H9 (cell line): ENCODE measurements around the gene YAP1. TPM values are rescaled to one million over a fixed set of nuclear protein-coding genes. Genes with fewer than 3 reads are reported as not detected.

Source experiments
- DNase-seq: peaks from one replicate; pipeline ENCODE4 v3.0.0-alpha.2; 2017
- H2AFZ ChIP-seq: one replicate; pipeline ENCODE4 v1.6.1; 2013; ENCODE audit warnings: mild to moderate bottlenecking, low read length, control low read depth, moderate library complexity
- H2AK5ac ChIP-seq: 2 replicates; pipeline ENCODE4 v1.6.1; 2013; ENCODE audit warnings: low read length, control low read depth, mixed read lengths; ENCODE audit not compliant: insufficient read length
- H2BK120ac ChIP-seq: one replicate; pipeline ENCODE4 v1.6.1; 2013; ENCODE audit warnings: low read depth, mild to moderate bottlenecking, low read length, control low read depth, inconsistent platforms; ENCODE audit not compliant: poor library complexity, severe bottlenecking
- H2BK12ac ChIP-seq: 2 replicates; pipeline ENCODE4 v1.6.1; 2013; ENCODE audit warnings: low read length, control low read depth, mixed read lengths, low read depth; ENCODE audit not compliant: insufficient read length
- H2BK15ac ChIP-seq: 2 replicates; pipeline ENCODE4 v1.6.1; 2013; ENCODE audit warnings: low read depth, low read length, control low read depth
- H2BK20ac ChIP-seq: one replicate; pipeline ENCODE4 v1.6.1; 2013; ENCODE audit warnings: low read depth, mild to moderate bottlenecking, low read length, control low read depth, inconsistent platforms; ENCODE audit not compliant: poor library complexity, severe bottlenecking
- H2BK5ac ChIP-seq: 2 replicates; pipeline ENCODE4 v1.6.1; 2013; ENCODE audit warnings: low read length, control low read depth, mixed read lengths; ENCODE audit not compliant: insufficient read length
- H3K14ac ChIP-seq: 2 replicates; pipeline ENCODE4 v1.6.1; 2013; ENCODE audit warnings: low read length, control low read depth; ENCODE audit not compliant: insufficient read depth
- H3K18ac ChIP-seq: 2 replicates; pipeline ENCODE4 v1.6.1; 2013; ENCODE audit warnings: low read depth, mild to moderate bottlenecking, mixed read lengths, low read length, control low read depth; ENCODE audit not compliant: insufficient read length
- H3K23ac ChIP-seq: 2 replicates; pipeline ENCODE4 v1.6.1; 2013; ENCODE audit warnings: low read length, control low read depth, mixed read lengths, low read depth; ENCODE audit not compliant: insufficient read length
- H3K23me2 ChIP-seq: 2 replicates; pipeline ENCODE4 v1.6.1; 2013; ENCODE audit warnings: low read depth, mild to moderate bottlenecking, mixed read lengths, low read length, control low read depth; ENCODE audit not compliant: insufficient read length, poor library complexity, severe bottlenecking
- H3K27ac ChIP-seq: 2 replicates; pipeline ENCODE4 v1.5.1; 2013; ENCODE audit warnings: low read length, control low read depth, mixed read lengths, low read depth; ENCODE audit not compliant: insufficient read length
- H3K27me3 ChIP-seq: 2 replicates; pipeline ENCODE4 v1.6.1; 2013; ENCODE audit warnings: low read length, control low read depth, inconsistent platforms; ENCODE audit not compliant: insufficient read depth
- H3K4ac ChIP-seq: 2 replicates; pipeline ENCODE4 v1.6.1; 2013; ENCODE audit warnings: low read depth, mild to moderate bottlenecking, control low read depth, inconsistent platforms, low read length, moderate library complexity
- H3K4me1 ChIP-seq: 2 replicates; pipeline ENCODE4 v1.6.1; 2013; ENCODE audit warnings: low read length, control low read depth, inconsistent platforms; ENCODE audit not compliant: insufficient read depth
- H3K4me2 ChIP-seq: 2 replicates; pipeline ENCODE4 v1.6.1; 2013; ENCODE audit warnings: low read length, control low read depth, mixed read lengths; ENCODE audit not compliant: insufficient read length, insufficient read depth
- H3K56ac ChIP-seq: 2 replicates; pipeline ENCODE4 v1.6.1; 2013; ENCODE audit warnings: low read depth, mild to moderate bottlenecking, mixed read lengths, low read length, control low read depth; ENCODE audit not compliant: insufficient read length
- H3K79me1 ChIP-seq: 2 replicates; pipeline ENCODE4 v1.6.1; 2013; ENCODE audit warnings: low read depth, mild to moderate bottlenecking, moderate library complexity, low read length, control low read depth, inconsistent platforms; ENCODE audit not compliant: insufficient read depth, poor library complexity, severe bottlenecking
- H3K79me2 ChIP-seq: 2 replicates; pipeline ENCODE4 v1.6.1; 2013; ENCODE audit warnings: low read length, control low read depth, inconsistent platforms; ENCODE audit not compliant: insufficient read depth
- H3K9ac ChIP-seq: 2 replicates; pipeline ENCODE4 v1.6.1; 2013; ENCODE audit warnings: low read length, control low read depth, mixed read lengths; ENCODE audit not compliant: insufficient read length; ENCODE audit errors: extremely low read depth
- H3K9me3 ChIP-seq: one replicate; pipeline ENCODE4 v1.6.1; 2013; ENCODE audit warnings: low read depth, low read length, inconsistent platforms; ENCODE audit not compliant: control insufficient read depth
- H3T11ph ChIP-seq: one replicate; pipeline ENCODE4 v1.6.1; 2013; ENCODE audit warnings: mild to moderate bottlenecking, low read length, control low read depth, inconsistent platforms
- H4K20me1 ChIP-seq: one replicate; pipeline ENCODE4 v1.6.1; 2013; ENCODE audit not compliant: control insufficient read depth, insufficient read length, insufficient read depth
- H4K5ac ChIP-seq: 2 replicates; pipeline ENCODE4 v1.6.1; 2013; ENCODE audit warnings: low read depth, mild to moderate bottlenecking, mixed read lengths, low read length, control low read depth; ENCODE audit not compliant: insufficient read length
- H4K8ac ChIP-seq: replicated peaks from 2 replicates; pipeline ENCODE4 v1.6.1; 2013; ENCODE audit warnings: low read length, control low read depth, mixed read lengths, low read depth; ENCODE audit not compliant: insufficient read length
- H4K91ac ChIP-seq: 2 replicates; pipeline ENCODE4 v1.6.1; 2013; ENCODE audit warnings: low read depth, mild to moderate bottlenecking, moderate library complexity, mixed read lengths, low read length, control low read depth; ENCODE audit not compliant: insufficient read length
- H3K27ac Mint-ChIP-seq, 3 experiments: 2 replicates in 2 of 3; 3 replicates in 1 of 3; pipeline ENCODE4 v1.8.0; 2020 to 2021; ENCODE audit warnings: mixed read lengths in 3 of 3, mild to moderate bottlenecking in 1 of 3, moderate library complexity in 1 of 3
- H3K27me3 Mint-ChIP-seq: 2 replicates; pipeline ENCODE4 v1.8.0; 2021; ENCODE audit warnings: low read depth, mild to moderate bottlenecking, moderate library complexity, mixed read lengths
- H3K36me3 Mint-ChIP-seq, 3 experiments: 2 replicates in 2 of 3; 3 replicates in 1 of 3; pipeline ENCODE4 v1.8.0; 2020 to 2021; ENCODE audit warnings: low read depth in 3 of 3, mixed read lengths in 3 of 3; ENCODE audit not compliant: insufficient read depth in 1 of 3
- H3K4me1 Mint-ChIP-seq, 2 experiments: 2 replicates each; pipeline ENCODE4 v1.8.0; 2020; ENCODE audit warnings: mixed read lengths in 2 of 2
- H3K4me3 Mint-ChIP-seq, 2 experiments: 2 replicates in 1 of 2; 3 replicates in 1 of 2; pipeline ENCODE4 v1.8.0; 2020 to 2021; ENCODE audit warnings: mild to moderate bottlenecking in 2 of 2, mixed read lengths in 2 of 2, moderate library complexity in 1 of 2
- H3K9me3 Mint-ChIP-seq, 2 experiments: 2 replicates in 1 of 2; 3 replicates in 1 of 2; pipeline ENCODE4 v1.8.0; 2020; ENCODE audit warnings: mild to moderate bottlenecking in 2 of 2, mixed read lengths in 2 of 2, moderate library complexity in 1 of 2
- WGBS: extraction: QIAGEN DNeasy Blood & Tissue Kit; methylation state at CpG from one replicate; pipeline ENCODE4 v1.1.7; 2013; ENCODE audit warnings: missing lambda C conversion rate, low lambda C conversion rate, mixed read lengths; ENCODE audit not compliant: insufficient read length; ENCODE audit errors: extremely low coverage; 5-methylcytosine and 5-hydroxymethylcytosine counted together
- total RNA-seq: library from RNA; stranded (reverse); gene quantifications from 2 replicates; pipeline ENCODE4 v1.2.1, GENCODE V29; 2021
- TF ChIP-seq, protein P1 (sequence below): fragments of 200-600 bp; sonication (generic); conservative IDR thresholded peaks from 3 replicates; pipeline ENCODE4 v1.8.0; 2021; ENCODE audit warnings: antibody characterized with exemption, mild to moderate bottlenecking

The YAP1 gene
- total RNA-seq, 1 experiment from 2014 or later: 124 TPM

DNA sequence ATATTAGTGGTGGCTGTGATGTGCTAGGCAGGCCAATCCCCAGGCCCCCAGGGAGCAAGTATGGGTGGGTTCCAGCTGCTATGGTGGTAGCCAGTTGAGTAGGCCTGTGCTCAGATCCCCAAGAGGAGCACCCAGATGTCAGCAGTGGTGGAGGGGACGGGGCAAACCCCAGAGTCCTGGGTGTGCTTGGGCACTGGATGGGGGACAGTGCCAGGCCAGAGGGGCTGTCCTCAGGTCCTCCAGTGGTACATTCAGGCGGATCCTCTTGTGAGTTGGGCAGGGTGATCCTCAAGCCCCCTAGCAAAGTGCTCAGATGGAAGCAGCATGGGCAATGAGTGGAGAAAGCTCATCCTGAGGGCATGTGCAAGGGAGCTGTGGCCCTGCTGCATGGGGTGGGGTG is 37.0 kb upstream of the YAP1 start:
- Histone ChIP-seq H3T11ph (no peak overlapping the region), H4K5ac (no peak overlapping the region), H2AFZ (no peak overlapping the region), H4K8ac (no peak overlapping the region), H3K23ac (no peak overlapping the region), H4K91ac (no peak overlapping the region), H2BK20ac (no peak overlapping the region), H3K27ac (no peak overlapping the region), H2BK120ac (no peak overlapping the region), H3K18ac (no peak overlapping the region), H4K20me1 (no peaks in the 10 kb centered on the region), H3K27me3 (no peaks in the 10 kb centered on the region), H3K56ac (no peak overlapping the region), H3K4ac (no peak overlapping the region), H3K4me1 (no peaks in the 10 kb centered on the region), H3K9ac (no peak overlapping the region), H3K79me2 (no peaks in the 10 kb centered on the region), H3K79me1 (no peaks in the 10 kb centered on the region), H2BK5ac (no peak overlapping the region), H3K14ac (no peak overlapping the region), H2BK15ac (no peak overlapping the region), H2BK12ac (no peak overlapping the region), H3K23me2 (no peaks in the 10 kb centered on the region), H3K9me3 (no peaks in the 10 kb centered on the region), H2AK5ac (no peak overlapping the region), H3K4me2 (no peak overlapping the region)
- Mint-ChIP-seq H3K36me3 (peaks cover 15 to 26% (median 17%) of the 10 kb centered on the region in 3 experiments; a peak in 6 of 7 replicates), H3K4me1 (peaks cover 0 to 3% of the 10 kb centered on the region in 2 experiments; a peak in 1 of 4 replicates), H3K9me3 (peaks cover 22 to 24% of the 10 kb centered on the region in 2 experiments), H3K4me3 (no peak overlapping the region), H3K27ac (no peak overlapping the region), H3K27me3 (no peaks in the 10 kb centered on the region)
- WGBS: no CpG with 5 or more reads among the region's 2 CpGs
- DNase-seq: no peak
- TF ChIP-seq, protein P1, sequence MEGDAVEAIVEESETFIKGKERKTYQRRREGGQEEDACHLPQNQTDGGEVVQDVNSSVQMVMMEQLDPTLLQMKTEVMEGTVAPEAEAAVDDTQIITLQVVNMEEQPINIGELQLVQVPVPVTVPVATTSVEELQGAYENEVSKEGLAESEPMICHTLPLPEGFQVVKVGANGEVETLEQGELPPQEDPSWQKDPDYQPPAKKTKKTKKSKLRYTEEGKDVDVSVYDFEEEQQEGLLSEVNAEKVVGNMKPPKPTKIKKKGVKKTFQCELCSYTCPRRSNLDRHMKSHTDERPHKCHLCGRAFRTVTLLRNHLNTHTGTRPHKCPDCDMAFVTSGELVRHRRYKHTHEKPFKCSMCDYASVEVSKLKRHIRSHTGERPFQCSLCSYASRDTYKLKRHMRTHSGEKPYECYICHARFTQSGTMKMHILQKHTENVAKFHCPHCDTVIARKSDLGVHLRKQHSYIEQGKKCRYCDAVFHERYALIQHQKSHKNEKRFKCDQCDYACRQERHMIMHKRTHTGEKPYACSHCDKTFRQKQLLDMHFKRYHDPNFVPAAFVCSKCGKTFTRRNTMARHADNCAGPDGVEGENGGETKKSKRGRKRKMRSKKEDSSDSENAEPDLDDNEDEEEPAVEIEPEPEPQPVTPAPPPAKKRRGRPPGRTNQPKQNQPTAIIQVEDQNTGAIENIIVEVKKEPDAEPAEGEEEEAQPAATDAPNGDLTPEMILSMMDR: no peak
